HepG2 (cell line): Measurements from ENCODE around the gene CDK5RAP1.

Experiments used
- BRCA1 ChIP-seq: sonication (generic); formaldehyde crosslinking; IDR thresholded peaks from 2 replicates; pipeline ENCODE4 v1.4.0; 2020; ENCODE audit warnings: missing genetic modification reagents
- CHD2 ChIP-seq: IDR thresholded peaks from 2 replicates; pipeline ENCODE4 v1.6.1; 2011; ENCODE audit warnings: low read depth, low read length, improper control_type of control experiment
- EP300 ChIP-seq, 3 experiments: sonication (generic) in 1 of 3; formaldehyde crosslinking in 1 of 3; IDR thresholded peaks; 2 replicates each; pipeline versions ENCODE4 v1.5.1 to v1.6.1; 2011 to 2020; ENCODE audit warnings: low read depth in 2 of 3, low read length in 2 of 3, borderline replicate concordance in 1 of 3, improper control_type of control experiment in 1 of 3, mild to moderate bottlenecking in 1 of 3, missing genetic modification reagents in 1 of 3, moderate library complexity in 1 of 3
- MTF2 ChIP-seq: sonication (generic); formaldehyde crosslinking; IDR thresholded peaks from 2 replicates; pipeline ENCODE4 v1.5.0; 2020; ENCODE audit warnings: missing genetic modification reagents, borderline replicate concordance
- PHF8 ChIP-seq: sonication (generic); formaldehyde crosslinking; IDR thresholded peaks from 2 replicates; pipeline ENCODE4 v1.5.0; 2020; ENCODE audit warnings: missing genetic modification reagents
- PRPF4 ChIP-seq: fragments of 200-400 bp; formaldehyde crosslinking; IDR thresholded peaks from 2 replicates; pipeline ENCODE4 v1.6.1; 2016; ENCODE audit warnings: low read length, low read depth; ENCODE audit not compliant: poor library complexity, severe bottlenecking
- SMAD9 ChIP-seq: sonication (generic); formaldehyde crosslinking; IDR thresholded peaks from 2 replicates; pipeline ENCODE4 v1.5.1; 2020; ENCODE audit warnings: mild to moderate bottlenecking, missing genetic modification reagents
- TCF7L2 ChIP-seq: IDR thresholded peaks from 2 replicates; pipeline ENCODE4 v1.6.1; 2011; ENCODE audit warnings: mild to moderate bottlenecking, low read depth, low read length, moderate library complexity
- TF ChIP-seq, protein P1 (sequence below), 2 experiments: fragments of 450-650 bp in 1 of 2; sonication (generic) in 1 of 2; formaldehyde crosslinking in 1 of 2; IDR thresholded peaks; 2 replicates each; pipeline versions ENCODE4 v1.6.1 to v1.8.0; 2016 to 2022; ENCODE audit warnings: antibody characterized with exemption in 1 of 2, mild to moderate bottlenecking in 1 of 2, missing genetic modification reagents in 1 of 2
- TF ChIP-seq, protein P2 (sequence below): sonication (generic); formaldehyde crosslinking; IDR thresholded peaks from 2 replicates; pipeline ENCODE4 v1.5.0; 2020; ENCODE audit warnings: mild to moderate bottlenecking, missing genetic modification reagents, moderate library complexity
- TF ChIP-seq, protein P3 (sequence below): sonication (generic); formaldehyde crosslinking; IDR thresholded peaks from 2 replicates; pipeline ENCODE4 v1.4.0; 2020; ENCODE audit warnings: missing genetic modification reagents
- TF ChIP-seq, protein P4 (sequence below): sonication (generic); formaldehyde crosslinking; IDR thresholded peaks from 2 replicates; pipeline ENCODE4 v1.4.0; 2020; ENCODE audit warnings: missing genetic modification reagents, borderline replicate concordance
- TF ChIP-seq, protein P5 (sequence below): sonication (generic); formaldehyde crosslinking; IDR thresholded peaks from 2 replicates; pipeline ENCODE4 v1.9.0; 2021; ENCODE audit warnings: missing genetic modification reagents, borderline replicate concordance

DNA sequence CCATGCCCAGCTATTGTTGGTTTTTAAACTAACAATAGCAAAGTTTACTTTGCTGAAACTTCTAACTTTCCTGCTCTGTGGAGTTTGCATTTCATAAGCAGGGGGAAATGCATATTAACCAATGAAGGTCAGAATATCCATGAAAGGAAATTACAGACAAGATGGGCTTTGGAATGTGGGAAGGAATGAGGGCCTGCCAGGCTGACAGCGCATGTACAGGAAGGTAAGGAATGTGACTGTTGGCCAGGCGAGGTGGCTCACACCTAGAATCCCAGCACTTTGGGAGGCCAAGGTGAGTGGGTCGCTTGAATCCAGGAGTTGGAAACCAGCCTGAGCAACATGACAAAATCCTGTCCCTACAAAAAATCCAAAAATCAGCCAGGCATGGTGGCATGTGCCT is 49.6 kb downstream of the CDK5RAP1 start:
- TF ChIP-seq PHF8 (CRISPR knock-in tag) (no peak), EP300 (IDR thresholded peaks at IDR 0.05; ENCODE audit: low read depth in 2 of 2, low read length in 2 of 2) (no peak), EP300 (CRISPR knock-in tag; IDR thresholded peaks at IDR 0.05; ENCODE audit: borderline replicate concordance) (no peak), PRPF4 (no peak), CHD2 (no peak), SMAD9 (CRISPR knock-in tag) (no peak), BRCA1 (CRISPR knock-in tag) (no peak), MTF2 (no peak), TCF7L2 (no peak)
- TF ChIP-seq, protein P1, sequence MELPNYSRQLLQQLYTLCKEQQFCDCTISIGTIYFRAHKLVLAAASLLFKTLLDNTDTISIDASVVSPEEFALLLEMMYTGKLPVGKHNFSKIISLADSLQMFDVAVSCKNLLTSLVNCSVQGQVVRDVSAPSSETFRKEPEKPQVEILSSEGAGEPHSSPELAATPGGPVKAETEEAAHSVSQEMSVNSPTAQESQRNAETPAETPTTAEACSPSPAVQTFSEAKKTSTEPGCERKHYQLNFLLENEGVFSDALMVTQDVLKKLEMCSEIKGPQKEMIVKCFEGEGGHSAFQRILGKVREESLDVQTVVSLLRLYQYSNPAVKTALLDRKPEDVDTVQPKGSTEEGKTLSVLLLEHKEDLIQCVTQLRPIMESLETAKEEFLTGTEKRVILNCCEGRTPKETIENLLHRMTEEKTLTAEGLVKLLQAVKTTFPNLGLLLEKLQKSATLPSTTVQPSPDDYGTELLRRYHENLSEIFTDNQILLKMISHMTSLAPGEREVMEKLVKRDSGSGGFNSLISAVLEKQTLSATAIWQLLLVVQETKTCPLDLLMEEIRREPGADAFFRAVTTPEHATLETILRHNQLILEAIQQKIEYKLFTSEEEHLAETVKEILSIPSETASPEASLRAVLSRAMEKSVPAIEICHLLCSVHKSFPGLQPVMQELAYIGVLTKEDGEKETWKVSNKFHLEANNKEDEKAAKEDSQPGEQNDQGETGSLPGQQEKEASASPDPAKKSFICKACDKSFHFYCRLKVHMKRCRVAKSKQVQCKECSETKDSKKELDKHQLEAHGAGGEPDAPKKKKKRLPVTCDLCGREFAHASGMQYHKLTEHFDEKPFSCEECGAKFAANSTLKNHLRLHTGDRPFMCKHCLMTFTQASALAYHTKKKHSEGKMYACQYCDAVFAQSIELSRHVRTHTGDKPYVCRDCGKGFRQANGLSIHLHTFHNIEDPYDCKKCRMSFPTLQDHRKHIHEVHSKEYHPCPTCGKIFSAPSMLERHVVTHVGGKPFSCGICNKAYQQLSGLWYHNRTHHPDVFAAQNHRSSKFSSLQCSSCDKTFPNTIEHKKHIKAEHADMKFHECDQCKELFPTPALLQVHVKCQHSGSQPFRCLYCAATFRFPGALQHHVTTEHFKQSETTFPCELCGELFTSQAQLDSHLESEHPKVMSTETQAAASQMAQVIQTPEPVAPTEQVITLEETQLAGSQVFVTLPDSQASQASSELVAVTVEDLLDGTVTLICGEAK (IDR thresholded peaks at IDR 0.05): no peak
- TF ChIP-seq, protein P1 (CRISPR knock-in tag; IDR thresholded peaks at IDR 0.05): no peak
- TF ChIP-seq, protein P2, sequence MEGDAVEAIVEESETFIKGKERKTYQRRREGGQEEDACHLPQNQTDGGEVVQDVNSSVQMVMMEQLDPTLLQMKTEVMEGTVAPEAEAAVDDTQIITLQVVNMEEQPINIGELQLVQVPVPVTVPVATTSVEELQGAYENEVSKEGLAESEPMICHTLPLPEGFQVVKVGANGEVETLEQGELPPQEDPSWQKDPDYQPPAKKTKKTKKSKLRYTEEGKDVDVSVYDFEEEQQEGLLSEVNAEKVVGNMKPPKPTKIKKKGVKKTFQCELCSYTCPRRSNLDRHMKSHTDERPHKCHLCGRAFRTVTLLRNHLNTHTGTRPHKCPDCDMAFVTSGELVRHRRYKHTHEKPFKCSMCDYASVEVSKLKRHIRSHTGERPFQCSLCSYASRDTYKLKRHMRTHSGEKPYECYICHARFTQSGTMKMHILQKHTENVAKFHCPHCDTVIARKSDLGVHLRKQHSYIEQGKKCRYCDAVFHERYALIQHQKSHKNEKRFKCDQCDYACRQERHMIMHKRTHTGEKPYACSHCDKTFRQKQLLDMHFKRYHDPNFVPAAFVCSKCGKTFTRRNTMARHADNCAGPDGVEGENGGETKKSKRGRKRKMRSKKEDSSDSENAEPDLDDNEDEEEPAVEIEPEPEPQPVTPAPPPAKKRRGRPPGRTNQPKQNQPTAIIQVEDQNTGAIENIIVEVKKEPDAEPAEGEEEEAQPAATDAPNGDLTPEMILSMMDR (CRISPR knock-in tag): no peak
- TF ChIP-seq, protein P3, sequence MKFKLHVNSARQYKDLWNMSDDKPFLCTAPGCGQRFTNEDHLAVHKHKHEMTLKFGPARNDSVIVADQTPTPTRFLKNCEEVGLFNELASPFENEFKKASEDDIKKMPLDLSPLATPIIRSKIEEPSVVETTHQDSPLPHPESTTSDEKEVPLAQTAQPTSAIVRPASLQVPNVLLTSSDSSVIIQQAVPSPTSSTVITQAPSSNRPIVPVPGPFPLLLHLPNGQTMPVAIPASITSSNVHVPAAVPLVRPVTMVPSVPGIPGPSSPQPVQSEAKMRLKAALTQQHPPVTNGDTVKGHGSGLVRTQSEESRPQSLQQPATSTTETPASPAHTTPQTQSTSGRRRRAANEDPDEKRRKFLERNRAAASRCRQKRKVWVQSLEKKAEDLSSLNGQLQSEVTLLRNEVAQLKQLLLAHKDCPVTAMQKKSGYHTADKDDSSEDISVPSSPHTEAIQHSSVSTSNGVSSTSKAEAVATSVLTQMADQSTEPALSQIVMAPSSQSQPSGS (CRISPR knock-in tag): no peak
- TF ChIP-seq, protein P4, sequence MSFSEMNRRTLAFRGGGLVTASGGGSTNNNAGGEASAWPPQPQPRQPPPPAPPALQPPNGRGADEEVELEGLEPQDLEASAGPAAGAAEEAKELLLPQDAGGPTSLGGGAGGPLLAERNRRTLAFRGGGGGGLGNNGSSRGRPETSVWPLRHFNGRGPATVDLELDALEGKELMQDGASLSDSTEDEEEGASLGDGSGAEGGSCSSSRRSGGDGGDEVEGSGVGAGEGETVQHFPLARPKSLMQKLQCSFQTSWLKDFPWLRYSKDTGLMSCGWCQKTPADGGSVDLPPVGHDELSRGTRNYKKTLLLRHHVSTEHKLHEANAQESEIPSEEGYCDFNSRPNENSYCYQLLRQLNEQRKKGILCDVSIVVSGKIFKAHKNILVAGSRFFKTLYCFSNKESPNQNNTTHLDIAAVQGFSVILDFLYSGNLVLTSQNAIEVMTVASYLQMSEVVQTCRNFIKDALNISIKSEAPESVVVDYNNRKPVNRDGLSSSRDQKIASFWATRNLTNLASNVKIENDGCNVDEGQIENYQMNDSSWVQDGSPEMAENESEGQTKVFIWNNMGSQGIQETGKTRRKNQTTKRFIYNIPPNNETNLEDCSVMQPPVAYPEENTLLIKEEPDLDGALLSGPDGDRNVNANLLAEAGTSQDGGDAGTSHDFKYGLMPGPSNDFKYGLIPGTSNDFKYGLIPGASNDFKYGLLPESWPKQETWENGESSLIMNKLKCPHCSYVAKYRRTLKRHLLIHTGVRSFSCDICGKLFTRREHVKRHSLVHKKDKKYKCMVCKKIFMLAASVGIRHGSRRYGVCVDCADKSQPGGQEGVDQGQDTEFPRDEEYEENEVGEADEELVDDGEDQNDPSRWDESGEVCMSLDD (CRISPR knock-in tag): no peak
- TF ChIP-seq, protein P5, sequence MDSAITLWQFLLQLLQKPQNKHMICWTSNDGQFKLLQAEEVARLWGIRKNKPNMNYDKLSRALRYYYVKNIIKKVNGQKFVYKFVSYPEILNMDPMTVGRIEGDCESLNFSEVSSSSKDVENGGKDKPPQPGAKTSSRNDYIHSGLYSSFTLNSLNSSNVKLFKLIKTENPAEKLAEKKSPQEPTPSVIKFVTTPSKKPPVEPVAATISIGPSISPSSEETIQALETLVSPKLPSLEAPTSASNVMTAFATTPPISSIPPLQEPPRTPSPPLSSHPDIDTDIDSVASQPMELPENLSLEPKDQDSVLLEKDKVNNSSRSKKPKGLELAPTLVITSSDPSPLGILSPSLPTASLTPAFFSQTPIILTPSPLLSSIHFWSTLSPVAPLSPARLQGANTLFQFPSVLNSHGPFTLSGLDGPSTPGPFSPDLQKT (CRISPR knock-in tag): no peak
